Measurements from ENCODE around the gene SLC1A7. TPM values are rescaled to one million over a fixed set of nuclear protein-coding genes. Genes with fewer than 3 reads are reported as not detected.

The SLC1A7 gene
- total and polyA plus RNA-seq, 2 of the 13 experiments (the other 11 are each of a cell fraction or from before 2014, with no cell fraction given): 0.04 to 2.0 TPM

DNA sequence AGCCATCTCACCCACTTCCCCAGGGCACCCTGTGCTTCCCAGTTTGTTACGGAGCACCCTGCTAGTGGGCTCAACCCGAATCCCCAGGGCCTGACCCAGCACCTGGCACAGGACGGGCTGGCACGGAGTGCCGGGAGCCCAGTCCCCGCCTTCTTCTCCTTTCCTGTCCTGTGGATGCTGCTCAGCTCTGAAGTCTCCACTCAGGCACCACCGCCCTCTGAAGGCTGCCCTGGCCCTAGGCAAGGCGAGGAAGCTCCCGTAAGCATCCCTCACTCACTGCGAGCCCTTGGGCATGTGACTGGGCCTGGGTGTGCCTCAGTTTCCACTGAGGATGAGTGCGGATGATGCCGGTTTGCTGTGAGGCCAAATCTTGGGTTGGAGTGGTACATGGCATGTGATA lies 21.8 kb downstream of the SLC1A7 start:
- BruUV-seq (replicated peaks): no TSS peak
- CTCF ChIA-PET (ENCODE audit: low intra/inter-chr PET ratio, low total read pairs): no interaction called here
- intact Hi-C loops (cut with micrococcal nuclease; ENCODE audit: unreplicated experiment): loop anchor here (5.0 kb wide), 2 partner anchors 33 to 62 kb away; no protein-coding TSS in a partner anchor
- TF ChIP-seq, protein P1, sequence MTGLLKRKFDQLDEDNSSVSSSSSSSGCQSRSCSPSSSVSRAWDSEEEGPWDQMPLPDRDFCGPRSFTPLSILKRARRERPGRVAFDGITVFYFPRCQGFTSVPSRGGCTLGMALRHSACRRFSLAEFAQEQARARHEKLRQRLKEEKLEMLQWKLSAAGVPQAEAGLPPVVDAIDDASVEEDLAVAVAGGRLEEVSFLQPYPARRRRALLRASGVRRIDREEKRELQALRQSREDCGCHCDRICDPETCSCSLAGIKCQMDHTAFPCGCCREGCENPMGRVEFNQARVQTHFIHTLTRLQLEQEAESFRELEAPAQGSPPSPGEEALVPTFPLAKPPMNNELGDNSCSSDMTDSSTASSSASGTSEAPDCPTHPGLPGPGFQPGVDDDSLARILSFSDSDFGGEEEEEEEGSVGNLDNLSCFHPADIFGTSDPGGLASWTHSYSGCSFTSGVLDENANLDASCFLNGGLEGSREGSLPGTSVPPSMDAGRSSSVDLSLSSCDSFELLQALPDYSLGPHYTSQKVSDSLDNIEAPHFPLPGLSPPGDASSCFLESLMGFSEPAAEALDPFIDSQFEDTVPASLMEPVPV (CRISPR knock-in tag; IDR thresholded peaks at IDR 0.05): no peak
- TF ChIP-seq ZMYM3 (CRISPR knock-in tag; IDR thresholded peaks at IDR 0.05): peak; percentile 28
- TF ChIP-seq, protein P2, sequence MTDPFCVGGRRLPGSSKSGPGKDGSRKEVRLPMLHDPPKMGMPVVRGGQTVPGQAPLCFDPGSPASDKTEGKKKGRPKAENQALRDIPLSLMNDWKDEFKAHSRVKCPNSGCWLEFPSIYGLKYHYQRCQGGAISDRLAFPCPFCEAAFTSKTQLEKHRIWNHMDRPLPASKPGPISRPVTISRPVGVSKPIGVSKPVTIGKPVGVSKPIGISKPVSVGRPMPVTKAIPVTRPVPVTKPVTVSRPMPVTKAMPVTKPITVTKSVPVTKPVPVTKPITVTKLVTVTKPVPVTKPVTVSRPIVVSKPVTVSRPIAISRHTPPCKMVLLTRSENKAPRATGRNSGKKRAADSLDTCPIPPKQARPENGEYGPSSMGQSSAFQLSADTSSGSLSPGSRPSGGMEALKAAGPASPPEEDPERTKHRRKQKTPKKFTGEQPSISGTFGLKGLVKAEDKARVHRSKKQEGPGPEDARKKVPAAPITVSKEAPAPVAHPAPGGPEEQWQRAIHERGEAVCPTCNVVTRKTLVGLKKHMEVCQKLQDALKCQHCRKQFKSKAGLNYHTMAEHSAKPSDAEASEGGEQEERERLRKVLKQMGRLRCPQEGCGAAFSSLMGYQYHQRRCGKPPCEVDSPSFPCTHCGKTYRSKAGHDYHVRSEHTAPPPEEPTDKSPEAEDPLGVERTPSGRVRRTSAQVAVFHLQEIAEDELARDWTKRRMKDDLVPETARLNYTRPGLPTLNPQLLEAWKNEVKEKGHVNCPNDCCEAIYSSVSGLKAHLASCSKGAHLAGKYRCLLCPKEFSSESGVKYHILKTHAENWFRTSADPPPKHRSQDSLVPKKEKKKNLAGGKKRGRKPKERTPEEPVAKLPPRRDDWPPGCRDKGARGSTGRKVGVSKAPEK (CRISPR knock-in tag; IDR thresholded peaks at IDR 0.05; ENCODE audit: borderline replicate concordance): 0 out of 2 replicates have a peak, but pooled peaks have one; percentile 27
- TF ChIP-seq THYN1 (CRISPR knock-in tag; IDR thresholded peaks at IDR 0.05; ENCODE audit: borderline replicate concordance, low read depth): no peak
- TF ChIP-seq, protein P3, sequence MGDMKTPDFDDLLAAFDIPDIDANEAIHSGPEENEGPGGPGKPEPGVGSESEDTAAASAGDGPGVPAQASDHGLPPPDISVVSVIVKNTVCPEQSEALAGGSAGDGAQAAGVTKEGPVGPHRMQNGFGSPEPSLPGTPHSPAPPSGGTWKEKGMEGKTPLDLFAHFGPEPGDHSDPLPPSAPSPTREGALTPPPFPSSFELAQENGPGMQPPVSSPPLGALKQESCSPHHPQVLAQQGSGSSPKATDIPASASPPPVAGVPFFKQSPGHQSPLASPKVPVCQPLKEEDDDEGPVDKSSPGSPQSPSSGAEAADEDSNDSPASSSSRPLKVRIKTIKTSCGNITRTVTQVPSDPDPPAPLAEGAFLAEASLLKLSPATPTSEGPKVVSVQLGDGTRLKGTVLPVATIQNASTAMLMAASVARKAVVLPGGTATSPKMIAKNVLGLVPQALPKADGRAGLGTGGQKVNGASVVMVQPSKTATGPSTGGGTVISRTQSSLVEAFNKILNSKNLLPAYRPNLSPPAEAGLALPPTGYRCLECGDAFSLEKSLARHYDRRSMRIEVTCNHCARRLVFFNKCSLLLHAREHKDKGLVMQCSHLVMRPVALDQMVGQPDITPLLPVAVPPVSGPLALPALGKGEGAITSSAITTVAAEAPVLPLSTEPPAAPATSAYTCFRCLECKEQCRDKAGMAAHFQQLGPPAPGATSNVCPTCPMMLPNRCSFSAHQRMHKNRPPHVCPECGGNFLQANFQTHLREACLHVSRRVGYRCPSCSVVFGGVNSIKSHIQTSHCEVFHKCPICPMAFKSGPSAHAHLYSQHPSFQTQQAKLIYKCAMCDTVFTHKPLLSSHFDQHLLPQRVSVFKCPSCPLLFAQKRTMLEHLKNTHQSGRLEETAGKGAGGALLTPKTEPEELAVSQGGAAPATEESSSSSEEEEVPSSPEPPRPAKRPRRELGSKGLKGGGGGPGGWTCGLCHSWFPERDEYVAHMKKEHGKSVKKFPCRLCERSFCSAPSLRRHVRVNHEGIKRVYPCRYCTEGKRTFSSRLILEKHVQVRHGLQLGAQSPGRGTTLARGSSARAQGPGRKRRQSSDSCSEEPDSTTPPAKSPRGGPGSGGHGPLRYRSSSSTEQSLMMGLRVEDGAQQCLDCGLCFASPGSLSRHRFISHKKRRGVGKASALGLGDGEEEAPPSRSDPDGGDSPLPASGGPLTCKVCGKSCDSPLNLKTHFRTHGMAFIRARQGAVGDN (CRISPR knock-in tag; IDR thresholded peaks at IDR 0.05): peak; percentile 36; the same call in 1 of the 2 replicates
- TF ChIP-seq, protein P4, sequence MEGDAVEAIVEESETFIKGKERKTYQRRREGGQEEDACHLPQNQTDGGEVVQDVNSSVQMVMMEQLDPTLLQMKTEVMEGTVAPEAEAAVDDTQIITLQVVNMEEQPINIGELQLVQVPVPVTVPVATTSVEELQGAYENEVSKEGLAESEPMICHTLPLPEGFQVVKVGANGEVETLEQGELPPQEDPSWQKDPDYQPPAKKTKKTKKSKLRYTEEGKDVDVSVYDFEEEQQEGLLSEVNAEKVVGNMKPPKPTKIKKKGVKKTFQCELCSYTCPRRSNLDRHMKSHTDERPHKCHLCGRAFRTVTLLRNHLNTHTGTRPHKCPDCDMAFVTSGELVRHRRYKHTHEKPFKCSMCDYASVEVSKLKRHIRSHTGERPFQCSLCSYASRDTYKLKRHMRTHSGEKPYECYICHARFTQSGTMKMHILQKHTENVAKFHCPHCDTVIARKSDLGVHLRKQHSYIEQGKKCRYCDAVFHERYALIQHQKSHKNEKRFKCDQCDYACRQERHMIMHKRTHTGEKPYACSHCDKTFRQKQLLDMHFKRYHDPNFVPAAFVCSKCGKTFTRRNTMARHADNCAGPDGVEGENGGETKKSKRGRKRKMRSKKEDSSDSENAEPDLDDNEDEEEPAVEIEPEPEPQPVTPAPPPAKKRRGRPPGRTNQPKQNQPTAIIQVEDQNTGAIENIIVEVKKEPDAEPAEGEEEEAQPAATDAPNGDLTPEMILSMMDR (CRISPR knock-in tag; IDR thresholded peaks at IDR 0.05): peak; percentile 34; the same call in 1 of the 2 replicates
- TF ChIP-seq ZNF891 (CRISPR knock-in tag; IDR thresholded peaks at IDR 0.05): no peak
- TF ChIP-seq, protein P5, sequence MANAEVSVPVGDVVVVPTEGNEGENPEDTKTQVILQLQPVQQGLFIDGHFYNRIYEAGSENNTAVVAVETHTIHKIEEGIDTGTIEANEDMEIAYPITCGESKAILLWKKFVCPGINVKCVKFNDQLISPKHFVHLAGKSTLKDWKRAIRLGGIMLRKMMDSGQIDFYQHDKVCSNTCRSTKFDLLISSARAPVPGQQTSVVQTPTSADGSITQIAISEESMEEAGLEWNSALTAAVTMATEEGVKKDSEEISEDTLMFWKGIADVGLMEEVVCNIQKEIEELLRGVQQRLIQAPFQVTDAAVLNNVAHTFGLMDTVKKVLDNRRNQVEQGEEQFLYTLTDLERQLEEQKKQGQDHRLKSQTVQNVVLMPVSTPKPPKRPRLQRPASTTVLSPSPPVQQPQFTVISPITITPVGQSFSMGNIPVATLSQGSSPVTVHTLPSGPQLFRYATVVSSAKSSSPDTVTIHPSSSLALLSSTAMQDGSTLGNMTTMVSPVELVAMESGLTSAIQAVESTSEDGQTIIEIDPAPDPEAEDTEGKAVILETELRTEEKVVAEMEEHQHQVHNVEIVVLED (CRISPR knock-in tag; IDR thresholded peaks at IDR 0.05; ENCODE audit: borderline replicate concordance): 0 out of 2 replicates have a peak, but pooled peaks have one; percentile 1
- peak; percentile 61; the same call in 1 of the 2 replicates for TF ChIP-seq HNRNPL (IDR thresholded peaks at IDR 0.05; ENCODE audit: low read depth, low read length)
- 0 out of 2 replicates have a peak, but pooled peaks have one; percentile 9 for TF ChIP-seq ARHGAP35 (CRISPR knock-in tag; IDR thresholded peaks at IDR 0.05; ENCODE audit: borderline replicate concordance)

More for the DNA sequence above, 21.8 kb downstream of the SLC1A7 start:
- Histone ChIP-seq H3K9ac (ENCODE audit: insufficient read depth, low read depth, low read length) (no peak overlapping the region), H2AFZ (ENCODE audit: low read length) (no peak overlapping the region), H3K4me3 (replicated peaks in 1 of 3; ENCODE audit: insufficient read depth in 1 of 3, low read depth in 2 of 3, low read length in 3 of 3) (no peak overlapping the region), H3K79me2 (ENCODE audit: insufficient read depth, low read length) (no peaks in the 10 kb centered on the region), H3K9me3 (ENCODE audit: low read length) (no peaks in the 10 kb centered on the region), H3K36me3 (replicated peaks in 1 of 2; ENCODE audit: control insufficient read depth in 1 of 2, insufficient read depth in 2 of 2, low read length in 2 of 2) (no peaks in the 10 kb centered on the region), H3K27me3 (ENCODE audit: control insufficient read depth in 1 of 2, insufficient read depth in 2 of 2, low read length in 2 of 2) (peaks cover 2 to 23% of the 10 kb centered on the region in 2 experiments; a peak in 4 of 5 replicates), H4K20me1 (ENCODE audit: insufficient read depth, low read length) (no peaks in the 10 kb centered on the region), H3K4me1 (ENCODE audit: insufficient read depth, low read length) (peaks cover 87% of the 10 kb centered on the region), H3K4me2 (ENCODE audit: low read depth, low read length) (peak overlapping the region; percentile 50; the same call in 1 of the 2 replicates), H3K27ac (ENCODE audit: extremely low read length, insufficient read depth, low read length) (no peak overlapping the region)
- in situ Hi-C loops (cut with HindIII; ENCODE audit: extremely low pct_ligation_motif_present, low pct_unique_long_range_greater_than_20kb): no loop called here
- FAIRE-seq: no peak
- POLR2A ChIA-PET: interaction anchor here (1.0 to 3.2 kb wide), 8 partner anchors 9 to 63 kb away, joined by 3 to 30 read pairs (median 12); no protein-coding TSS in a partner anchor
- no peak for DNase-seq (ENCODE audit: low spot score)
- ATAC-seq: 0 out of 3 replicates have a peak, but pooled peaks have one; percentile 5
- WGBS (ENCODE audit: low lambda C conversion rate): 91% methylated on average over 11 of the region's 12 CpGs

All from HepG2 (cell line).